H1 (cell line): ENCODE results near the gene KIF26B. TPM values are rescaled to one million over a fixed set of nuclear protein-coding genes. Genes with fewer than 3 reads are reported as not detected.

Experiments
- EP300 ChIP-seq, 2 experiments: IDR thresholded peaks; 1 replicate in 1 of 2; 2 replicates in 1 of 2; pipeline ENCODE4 v1.6.1; 2011 to 2012; ENCODE audit warnings: low read depth in 2 of 2, low read length in 2 of 2, mild to moderate bottlenecking in 2 of 2, borderline replicate concordance in 1 of 2, inconsistent platforms in 1 of 2, moderate library complexity in 1 of 2
- JUN ChIP-seq: IDR thresholded peaks from 2 replicates; pipeline ENCODE4 v1.6.1; 2011; ENCODE audit warnings: low read depth, mild to moderate bottlenecking, improper control_type of control experiment, low read length
- polyA plus RNA-seq, 7 experiments: library from polyadenylated mRNA; depleted of rRNA in 3 of 7; stranded (reverse) in 5 of 7; unstranded in 2 of 7; fragments of >200 nt in 5 of 7; fragments of 200-250 nt in 2 of 7; gene quantifications; 1 replicate in 5 of 7; 2 replicates in 1 of 7; 4 replicates in 1 of 7; pipeline versions ENCODE4 v1.2.1 to v1.2.3, GENCODE V29; 2011 to 2013; ENCODE audit warnings: missing spikeins in 2 of 7, mixed read lengths in 2 of 7
- total RNA-seq: library from RNA; stranded (reverse); fragmentation: NEBNext Ultra II Directional; extraction: Animal tissue kit (Norgen Biotek cat#: 25700); gene quantifications from 2 replicates; pipeline ENCODE4 v1.2.1, GENCODE V29; 2021

The KIF26B gene
- total and polyA plus RNA-seq, 2 of the 8 experiments (the other 6 are each of a cell fraction or from before 2014, with no cell fraction given), result 0.06 to 0.28 TPM

- no peak for TF ChIP-seq JUN
- TF ChIP-seq EP300 (IDR thresholded peaks at IDR 0.05; ENCODE audit: borderline replicate concordance in 1 of 2, low read depth in 2 of 2, low read length in 2 of 2), result no peak
Measured at GRCh38 chr1:245603311-245603865, 448.6 kb downstream of the KIF26B start (continued).
